BLaER1 treated with 17β-estradiol and CSF1 and Interleukin-3, amounts not matched to agents 10 nM and 100 nM (cell line): Measurements from ENCODE around the gene COQ10B.

Experiments
- H3K27ac ChIP-seq, 11 experiments: shearing (Covaris generic); formaldehyde crosslinking; 2 replicates each; pipeline ENCODE4 v1.8.1; 2022
- H3K27me3 ChIP-seq, 11 experiments: shearing (Covaris generic); formaldehyde crosslinking; 2 replicates each; pipeline ENCODE4 v1.8.1; 2022
- H3K36me3 ChIP-seq, 11 experiments: shearing (Covaris generic); formaldehyde crosslinking; 2 replicates each; pipeline ENCODE4 v1.8.1; 2022
- H3K4me1 ChIP-seq, 10 experiments: shearing (Covaris generic); formaldehyde crosslinking; 2 replicates each; pipeline ENCODE4 v1.8.1; 2022
- H3K4me2 ChIP-seq, 11 experiments: shearing (Covaris generic); formaldehyde crosslinking; 2 replicates each; pipeline ENCODE4 v1.8.1; 2022
- H3K4me3 ChIP-seq, 10 experiments: shearing (Covaris generic); formaldehyde crosslinking; 2 replicates each; pipeline ENCODE4 v1.8.1; 2022
- H3K9ac ChIP-seq, 11 experiments: shearing (Covaris generic); formaldehyde crosslinking; 2 replicates each; pipeline ENCODE4 v1.8.1; 2022
- H3K9me3 ChIP-seq, 11 experiments: shearing (Covaris generic); formaldehyde crosslinking; replicated peaks in 1 of 11; 2 replicates each; pipeline ENCODE4 v1.8.1; 2022
- H4K20me1 ChIP-seq, 11 experiments: shearing (Covaris generic); formaldehyde crosslinking; 2 replicates each; pipeline ENCODE4 v1.8.1; 2022
- Cebpa-rat ChIP-seq, 11 experiments: shearing (Covaris generic); IDR thresholded peaks; 2 replicates each; pipeline ENCODE4 v1.8.1; 2022

COQ10B gene

GRCh38 chr2:197453123-197453913, at the start of gene COQ10B:
COQ10B (plus strand) TSS chr2:197453552; CDS start chr2:197453561, 9 bp downstream.
- peak; percentile 19 to 90 (median 80); a peak in 16 of 22 replicates for TF ChIP-seq Cebpa-rat (IDR thresholded peaks at IDR 0.05)
- Histone ChIP-seq H3K9ac (peak within 1 kb of the TSS; percentile 88 to 97 (median 93)), H4K20me1 (peaks cover 28 to 45% (median 44%) of the 10 kb centered on the region in 11 experiments; a peak in 21 of 22 replicates), H3K4me3 (peak within 1 kb of the TSS; percentile 71 to 83 (median 80)), H3K27me3 (no peaks in the 10 kb centered on the region), H3K4me1 (peaks cover 13 to 43% (median 18%) of the 10 kb centered on the region in 10 experiments), H3K9me3 (peaks cover 0 to 9% (median 0%) of the 10 kb centered on the region in 11 experiments; a peak in 5 of 22 replicates), H3K36me3 (peaks cover 0 to 21% (median 8%) of the 10 kb centered on the region in 11 experiments; a peak in 12 of 22 replicates), H3K4me2 (peak within 1 kb of the TSS; percentile 71 to 95 (median 83)), H3K27ac (peak within 1 kb of the TSS; percentile 86 to 98 (median 94))

DNA sequence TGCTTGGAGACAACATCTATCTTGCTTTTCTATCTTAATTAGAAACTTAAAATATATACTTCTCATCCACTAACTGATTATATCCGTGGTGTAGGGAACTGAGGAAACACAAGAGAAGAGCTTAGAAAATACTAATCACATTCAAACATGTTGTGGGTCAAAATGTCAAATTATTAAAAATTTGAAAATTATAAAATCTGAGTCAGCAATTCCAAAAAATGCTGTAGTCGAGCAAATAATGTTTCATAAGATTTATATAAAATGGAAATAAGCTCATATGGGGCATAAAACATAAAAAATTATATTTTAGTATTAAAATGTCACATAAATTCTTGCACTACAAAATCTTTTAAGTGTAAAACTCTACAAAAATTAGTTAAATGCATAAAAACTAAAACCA, 47.8 kb upstream of the COQ10B start:
- no peak overlapping the region for H3K4me3 ChIP-seq

GRCh38 chr2:197414039-197414438, 39.3 kb upstream of the COQ10B start:
- peaks cover 61 to 100% (median 95%) of the 10 kb centered on the region in 11 experiments for H4K20me1 ChIP-seq
- TF ChIP-seq Cebpa-rat (IDR thresholded peaks at IDR 0.05): no peak
- H3K4me3 ChIP-seq: no peak overlapping the region
- no peaks in the 10 kb centered on the region for H3K9me3 ChIP-seq
- H3K4me1 ChIP-seq: no peaks in the 10 kb centered on the region
- H3K27ac ChIP-seq: no peak overlapping the region
- H3K9ac ChIP-seq: no peak overlapping the region
- no peak overlapping the region for H3K4me2 ChIP-seq
- H3K27me3 ChIP-seq: no peaks in the 10 kb centered on the region
- peaks cover 98 to 100% (median 100%) of the 10 kb centered on the region in 11 experiments for H3K36me3 ChIP-seq

More for the DNA sequence above, 47.8 kb upstream of the COQ10B start:
- Histone ChIP-seq H4K20me1 (peaks cover 43 to 100% (median 74%) of the 10 kb centered on the region in 11 experiments; a peak in 21 of 22 replicates), H3K4me1 (no peaks in the 10 kb centered on the region), H3K27ac (no peak overlapping the region), H3K27me3 (no peaks in the 10 kb centered on the region), H3K9me3 (no peaks in the 10 kb centered on the region), H3K4me2 (no peak overlapping the region), H3K36me3 (peaks cover 100% of the 10 kb centered on the region in 11 experiments), H3K9ac (no peak overlapping the region)
- TF ChIP-seq Cebpa-rat (IDR thresholded peaks at IDR 0.05): no peak

DNA sequence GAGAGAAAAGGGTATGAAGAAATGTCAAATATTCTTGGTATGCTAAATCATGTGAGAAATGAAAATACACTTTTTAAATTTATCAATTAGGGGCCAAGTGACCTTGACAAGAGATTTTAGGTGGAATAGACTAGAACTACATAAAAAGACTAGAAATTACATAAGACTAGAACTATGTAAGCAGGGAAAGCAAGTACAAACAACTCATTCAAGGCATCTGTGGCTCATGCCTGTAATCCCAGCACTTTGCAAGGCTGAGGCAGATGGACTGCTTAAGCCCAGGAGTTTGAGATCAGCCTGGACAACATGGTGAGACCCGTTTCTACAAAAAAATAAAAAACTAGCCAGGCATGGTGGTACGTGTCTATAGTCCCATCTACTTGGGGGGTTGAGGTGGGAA, 38.8 kb upstream of the COQ10B start:
- H3K36me3 ChIP-seq: peaks cover 98 to 100% (median 100%) of the 10 kb centered on the region in 11 experiments
- H3K27me3 ChIP-seq: no peaks in the 10 kb centered on the region
- no peak overlapping the region for H3K9ac ChIP-seq
- H3K4me2 ChIP-seq: no peak overlapping the region
- no peak overlapping the region for H3K4me3 ChIP-seq
- H3K27ac ChIP-seq: no peak overlapping the region
- no peaks in the 10 kb centered on the region for H3K4me1 ChIP-seq
- no peaks in the 10 kb centered on the region for H3K9me3 ChIP-seq
- peaks cover 61 to 100% (median 95%) of the 10 kb centered on the region in 11 experiments for H4K20me1 ChIP-seq
- TF ChIP-seq Cebpa-rat (IDR thresholded peaks at IDR 0.05): no peak

DNA sequence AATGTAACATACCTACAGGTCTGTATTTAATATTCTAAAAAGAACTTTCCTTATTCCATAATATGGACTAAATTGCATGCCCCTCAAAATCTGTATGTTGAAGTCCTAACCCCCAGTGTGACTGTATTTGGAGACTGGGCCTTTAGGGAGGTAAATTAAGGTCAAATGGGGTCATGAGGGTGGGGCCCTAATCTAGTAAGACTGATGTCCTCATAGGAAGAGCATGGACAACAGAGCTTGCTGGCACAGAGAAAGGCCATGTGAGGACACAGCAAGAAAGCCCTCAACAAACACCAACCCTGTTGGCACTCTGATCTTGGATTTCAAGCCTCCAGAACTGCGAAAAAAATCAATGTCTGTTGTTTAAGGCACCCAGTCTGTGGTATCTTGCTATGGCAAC, 37.1 kb upstream of the COQ10B start:
- peaks cover 97 to 100% (median 100%) of the 10 kb centered on the region in 11 experiments for H3K36me3 ChIP-seq
- no peaks in the 10 kb centered on the region for H3K9me3 ChIP-seq

DNA sequence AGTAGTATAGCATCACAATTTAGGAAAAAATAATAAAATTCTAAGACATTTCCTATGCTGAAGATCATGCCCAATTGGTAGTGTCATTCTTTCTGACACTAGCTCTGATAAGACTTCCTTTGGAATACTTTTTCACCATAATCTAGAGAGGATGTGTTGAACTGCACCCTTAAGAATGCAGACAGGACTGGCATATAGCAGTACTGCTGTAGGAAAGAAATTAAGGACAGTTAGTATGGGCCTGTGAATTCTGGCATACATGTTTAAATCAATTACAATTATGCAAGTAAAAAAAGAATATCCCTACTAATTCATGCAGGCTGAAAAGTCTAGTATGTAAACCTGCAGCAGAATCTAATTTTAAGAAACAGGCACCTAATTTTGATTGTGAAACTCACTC, 33.9 kb upstream of the COQ10B start:
- no peak overlapping the region for H3K27ac ChIP-seq
- H3K36me3 ChIP-seq: peaks cover 98 to 100% (median 100%) of the 10 kb centered on the region in 11 experiments
- no peak for TF ChIP-seq Cebpa-rat (IDR thresholded peaks at IDR 0.05)
- no peak overlapping the region for H3K4me2 ChIP-seq
- H3K9me3 ChIP-seq: no peaks in the 10 kb centered on the region
- H4K20me1 ChIP-seq: peaks cover 76 to 100% (median 96%) of the 10 kb centered on the region in 11 experiments
- H3K4me1 ChIP-seq: no peaks in the 10 kb centered on the region
- no peak overlapping the region for H3K4me3 ChIP-seq
- H3K27me3 ChIP-seq: no peaks in the 10 kb centered on the region
- no peak overlapping the region for H3K9ac ChIP-seq

More for the DNA sequence above, 37.1 kb upstream of the COQ10B start:
- H3K4me1 ChIP-seq: no peaks in the 10 kb centered on the region
- peaks cover 66 to 100% (median 96%) of the 10 kb centered on the region in 11 experiments for H4K20me1 ChIP-seq
- no peak overlapping the region for H3K9ac ChIP-seq
- no peak overlapping the region for H3K4me3 ChIP-seq
- H3K27me3 ChIP-seq: no peaks in the 10 kb centered on the region
- TF ChIP-seq Cebpa-rat (IDR thresholded peaks at IDR 0.05): no peak
- no peak overlapping the region for H3K27ac ChIP-seq
- no peak overlapping the region for H3K4me2 ChIP-seq

DNA sequence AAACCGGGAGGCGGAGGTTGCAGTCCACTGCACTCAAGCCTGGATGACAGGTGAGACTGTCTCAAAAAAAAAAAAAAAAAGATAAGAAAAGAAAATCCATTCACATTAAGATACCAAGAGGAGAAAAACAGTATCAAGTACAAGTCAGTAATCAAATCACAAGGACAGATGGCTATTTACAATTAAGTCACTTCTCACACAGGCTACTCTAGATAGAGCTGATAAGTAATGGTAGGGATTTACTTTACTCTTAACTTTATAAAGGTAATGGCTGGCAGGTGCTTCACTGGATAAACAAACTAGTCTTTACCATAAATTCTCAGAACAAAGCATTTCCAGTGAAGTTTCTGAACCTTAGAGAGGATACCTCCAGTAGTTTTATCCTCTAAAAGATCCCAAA, 30.0 kb upstream of the COQ10B start:
- no peak for TF ChIP-seq Cebpa-rat (IDR thresholded peaks at IDR 0.05)
- Histone ChIP-seq H3K36me3 (peaks cover 79 to 95% (median 82%) of the 10 kb centered on the region in 11 experiments), H3K4me1 (peaks cover 0 to 30% (median 10%) of the 10 kb centered on the region in 10 experiments; a peak in 9 of 20 replicates), H3K9ac (no peak overlapping the region), H4K20me1 (peaks cover 92 to 100% (median 99%) of the 10 kb centered on the region in 11 experiments), H3K27me3 (no peaks in the 10 kb centered on the region), H3K4me3 (no peak overlapping the region), H3K27ac (no peak overlapping the region), H3K9me3 (no peaks in the 10 kb centered on the region), H3K4me2 (no peak overlapping the region)

GRCh38 chr2:197425550-197425949, 27.8 kb upstream of the COQ10B start:
- H3K9ac ChIP-seq: 0 out of 22 replicates have a peak overlapping the region, but pooled peaks of 1 of the 11 experiments have one; percentile 6
- H3K4me3 ChIP-seq: no peak overlapping the region
- H3K4me2 ChIP-seq: no peak overlapping the region
- TF ChIP-seq Cebpa-rat (IDR thresholded peaks at IDR 0.05): no peak
- H3K9me3 ChIP-seq: no peaks in the 10 kb centered on the region
- H3K27me3 ChIP-seq: no peaks in the 10 kb centered on the region
- H3K36me3 ChIP-seq: peaks cover 73 to 92% (median 82%) of the 10 kb centered on the region in 11 experiments
- H3K4me1 ChIP-seq: peaks cover 3 to 52% (median 16%) of the 10 kb centered on the region in 10 experiments; a peak in 19 of 20 replicates
- H3K27ac ChIP-seq: no peak overlapping the region
- peaks cover 100% of the 10 kb centered on the region in 11 experiments for H4K20me1 ChIP-seq
